IPS DF 4.7 (cell line): Measurements from ENCODE around the gene PRKCB.

Source experiments
- DNase-seq: peaks from one replicate; pipeline ENCODE4 v3.0.0-alpha.2; 2013; ENCODE audit warnings: low spot score; ENCODE audit errors: extremely low read depth

PRKCB gene

DNA sequence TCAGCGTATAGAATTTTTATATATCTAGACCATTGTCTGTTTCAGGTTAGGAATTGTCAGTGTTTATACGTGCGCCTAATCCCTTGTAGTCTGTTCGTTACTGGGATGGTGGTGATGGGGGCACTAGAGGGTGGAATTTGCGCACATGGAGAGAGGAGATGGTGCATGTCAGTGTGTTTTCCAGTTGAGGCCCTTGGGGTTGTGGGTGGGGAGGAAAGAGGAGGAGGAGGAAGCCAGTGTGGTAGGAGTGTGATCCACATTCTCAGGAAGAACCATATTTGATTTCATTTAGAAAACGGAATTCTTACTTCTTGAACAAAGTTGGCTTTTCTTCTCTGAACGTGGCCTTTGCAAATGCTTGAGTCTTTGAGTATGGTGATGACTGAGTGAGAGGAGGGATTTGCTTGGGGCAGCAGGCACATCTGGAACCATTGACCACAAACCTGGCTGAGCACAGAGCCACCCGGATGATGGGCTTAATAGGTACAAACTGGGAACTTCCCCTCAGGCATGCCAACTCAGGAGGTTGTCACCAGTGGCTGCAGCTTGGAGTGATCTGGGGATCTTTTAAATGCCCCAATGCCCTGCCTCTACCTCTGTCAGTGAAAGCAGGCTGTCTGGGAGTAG, 98.9 kb downstream of the PRKCB start:
- DNase-seq, result no peak

DNA sequence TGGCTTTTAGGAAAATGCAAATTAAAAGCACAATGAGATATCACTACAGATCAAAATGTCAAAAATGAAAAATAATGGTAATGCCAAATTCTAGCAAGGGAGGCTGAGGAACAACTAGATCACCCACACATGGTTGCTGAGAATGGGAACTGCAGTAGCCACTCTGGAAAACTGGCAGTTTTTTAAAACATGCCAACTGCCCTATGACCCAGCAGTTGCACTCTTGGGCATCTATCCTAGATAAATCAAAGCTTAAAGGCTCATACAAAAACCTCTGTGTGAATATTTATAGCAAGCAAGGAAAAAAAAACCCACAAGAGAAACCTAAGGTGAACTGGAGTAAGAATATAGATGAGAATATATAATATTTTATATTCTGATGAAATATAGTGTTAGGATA, 104.3 kb downstream of the PRKCB start:
- DNase-seq, result no peak

DNA sequence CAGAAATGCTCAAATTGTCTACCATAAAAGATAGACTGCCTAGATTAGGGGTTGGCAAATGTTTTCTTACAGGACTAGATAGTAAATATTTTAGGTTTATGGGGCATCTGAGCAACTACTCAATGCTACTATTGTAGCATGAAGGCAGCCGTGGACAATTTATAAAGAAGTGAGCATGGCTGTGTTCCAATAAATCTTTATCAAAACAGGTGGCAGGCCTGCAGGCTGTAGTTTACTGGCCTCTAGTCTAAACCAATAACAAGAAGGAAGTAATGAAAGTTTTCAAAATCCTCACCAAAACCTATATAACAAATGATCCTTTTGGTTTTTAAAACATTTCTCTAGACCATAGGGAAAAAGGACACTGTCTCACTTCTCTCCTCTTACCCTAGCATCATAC, 105.2 kb downstream of the PRKCB start:
- DNase-seq, result no peak

DNA sequence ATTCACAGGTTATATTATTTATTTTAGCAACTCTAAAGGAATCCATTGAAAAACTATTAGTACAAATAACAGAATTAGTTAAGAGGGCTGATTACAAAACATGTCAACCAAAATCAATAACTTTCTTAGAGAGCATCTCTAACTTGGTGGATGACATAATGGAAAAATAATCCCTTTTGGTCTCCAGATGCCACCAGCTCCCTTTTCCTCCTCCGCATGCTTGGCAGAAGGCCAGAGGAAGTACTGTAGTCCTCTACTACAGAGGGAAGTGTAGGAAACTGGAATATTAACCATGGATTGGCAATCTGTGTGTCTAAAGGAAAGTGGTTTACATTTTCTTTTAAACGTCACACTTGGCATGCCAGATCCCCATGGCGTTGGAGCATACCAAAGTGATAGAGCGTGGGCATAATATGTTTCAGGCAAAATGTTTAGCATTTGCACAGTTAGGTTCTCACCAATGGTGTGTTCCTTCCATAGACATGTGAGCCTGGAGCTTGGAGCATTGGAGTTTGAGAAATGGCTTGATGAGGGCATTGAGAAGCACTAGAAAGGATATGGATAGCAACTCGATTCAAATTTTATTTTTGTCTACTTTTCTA, 106.3 kb downstream of the PRKCB start:
- no peak for DNase-seq

DNA sequence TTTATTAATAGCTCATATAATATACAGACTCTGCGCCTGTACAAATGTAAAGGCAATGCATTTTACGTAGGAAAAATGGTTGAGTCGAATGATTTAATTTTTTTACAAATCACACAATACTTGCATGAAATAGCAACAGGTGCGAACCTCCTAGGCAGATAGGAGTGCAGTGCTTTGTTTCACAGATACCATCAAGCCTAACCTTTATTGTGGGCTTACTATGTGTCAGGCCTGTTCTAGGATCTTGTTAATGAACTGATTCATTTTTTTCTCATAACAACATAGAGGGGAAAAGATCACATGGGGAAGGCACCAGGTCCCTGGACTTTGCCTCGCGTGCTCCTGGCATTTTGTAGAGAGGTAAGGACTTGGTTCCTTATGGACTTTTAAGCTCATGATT, 107.8 kb downstream of the PRKCB start:
- no peak for DNase-seq

DNA sequence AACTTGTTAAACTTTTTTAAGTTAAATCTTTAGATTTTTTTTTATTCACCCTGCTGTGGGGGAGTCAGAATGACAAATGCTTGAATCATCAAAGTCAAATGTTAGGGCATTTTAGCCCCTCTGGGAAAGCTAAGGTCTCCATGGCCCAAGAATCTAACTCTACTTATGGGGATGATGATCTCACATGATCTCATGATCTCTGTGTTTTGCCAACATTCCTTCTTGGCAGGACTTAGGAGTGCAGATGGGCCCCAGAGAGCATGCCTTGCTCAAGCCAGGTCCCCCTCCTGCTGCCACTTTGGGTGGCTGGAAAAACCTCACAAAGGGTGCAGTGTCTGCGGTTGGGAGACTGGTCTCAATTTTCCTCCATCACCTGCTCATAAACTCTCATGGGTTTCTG, 108.6 kb downstream of the PRKCB start:
- DNase-seq, result no peak

DNA sequence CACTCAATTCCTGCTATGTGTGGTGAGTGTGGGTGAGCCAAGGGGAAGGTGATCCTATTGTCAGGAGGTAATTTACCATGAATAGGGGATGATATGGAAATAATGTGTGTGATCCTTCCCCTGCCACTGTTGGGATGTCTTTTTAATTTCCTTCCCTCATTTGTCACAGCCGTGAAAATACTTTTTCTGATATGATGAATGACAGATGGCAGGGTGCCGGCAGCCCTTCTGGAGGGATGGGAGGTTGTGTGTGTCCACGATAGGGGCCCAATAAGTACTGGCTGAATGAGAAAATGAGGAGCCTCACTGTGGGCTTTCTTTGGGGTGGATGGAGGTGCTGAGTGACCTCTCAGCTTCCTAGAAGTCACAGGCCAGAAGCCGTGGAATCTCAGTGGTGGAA, 109.5 kb downstream of the PRKCB start:
- DNase-seq, result no peak

DNA sequence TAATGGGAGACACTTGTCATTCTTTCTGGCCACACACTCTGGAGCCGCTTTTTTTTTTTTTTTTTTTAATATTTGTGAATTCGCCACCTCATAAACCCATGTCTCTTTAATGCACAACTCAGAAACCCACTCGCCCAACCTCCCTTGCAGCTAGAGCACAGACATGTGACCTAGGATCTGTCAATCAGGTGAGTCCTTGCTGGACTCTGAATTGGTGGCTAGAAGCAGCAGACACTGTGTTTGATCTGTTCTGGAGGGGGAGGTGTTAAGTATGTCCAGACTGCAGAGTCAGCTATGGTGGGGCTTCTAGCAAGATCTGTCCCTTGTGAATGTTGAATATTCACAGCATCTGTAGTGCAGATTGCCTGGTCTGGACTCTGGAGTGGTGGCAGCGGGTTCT, 112.1 kb downstream of the PRKCB start:
- DNase-seq, result no peak

DNA sequence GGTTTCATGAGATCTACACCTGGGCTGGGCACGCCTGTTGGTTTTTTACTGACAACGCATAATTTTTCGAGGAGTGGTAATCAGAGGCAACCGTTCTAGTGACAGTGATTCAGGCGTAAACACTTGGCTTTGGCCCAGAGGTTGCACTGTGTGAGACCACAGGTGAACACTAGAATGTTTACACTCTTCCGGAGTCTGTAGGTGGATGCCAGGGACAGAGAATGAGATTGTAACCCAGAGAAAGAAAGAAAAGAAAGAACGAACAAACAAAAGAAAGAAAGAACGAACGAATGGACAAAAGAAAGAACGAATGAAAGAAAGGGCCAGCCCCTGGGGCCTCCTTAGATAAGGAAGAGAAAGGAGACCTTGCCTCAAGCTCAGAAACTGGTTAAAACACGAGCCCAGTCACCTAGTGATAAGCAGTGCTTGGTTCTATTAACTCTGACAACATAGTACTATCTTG, 113.2 kb downstream of the PRKCB start:
- no peak for DNase-seq

DNA sequence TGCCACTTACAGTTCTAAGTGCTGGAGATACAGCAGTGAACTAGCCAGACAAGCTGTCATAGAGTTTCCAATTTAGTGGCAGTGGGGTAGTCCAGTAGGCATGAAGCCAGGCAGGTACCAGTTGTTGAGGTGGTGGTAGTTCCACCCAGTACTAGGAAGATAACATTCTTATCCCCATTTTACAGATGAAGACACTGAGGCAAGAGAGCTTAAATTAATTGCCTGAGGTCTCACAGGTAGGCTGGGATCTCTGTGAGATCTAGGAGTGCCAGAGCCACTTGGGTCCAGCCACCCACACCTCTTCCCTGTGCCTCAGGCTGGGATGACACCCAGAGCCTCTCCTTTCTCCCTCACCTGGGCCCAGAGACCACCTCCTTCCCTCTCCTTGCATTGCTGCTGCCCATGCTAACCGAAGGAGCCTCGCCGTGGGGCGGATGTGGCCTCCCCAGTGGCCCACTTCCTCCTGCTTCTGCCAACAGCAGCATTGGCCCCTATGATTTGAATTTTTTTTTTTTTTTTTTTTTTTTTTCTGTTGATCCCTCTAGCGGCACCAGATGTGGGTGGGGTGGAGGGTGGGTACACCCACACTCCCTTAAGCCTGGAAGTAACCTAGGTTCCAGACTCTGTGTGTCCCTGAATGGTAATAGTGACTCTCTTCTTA, 114.0 kb downstream of the PRKCB start:
- no peak for DNase-seq

DNA sequence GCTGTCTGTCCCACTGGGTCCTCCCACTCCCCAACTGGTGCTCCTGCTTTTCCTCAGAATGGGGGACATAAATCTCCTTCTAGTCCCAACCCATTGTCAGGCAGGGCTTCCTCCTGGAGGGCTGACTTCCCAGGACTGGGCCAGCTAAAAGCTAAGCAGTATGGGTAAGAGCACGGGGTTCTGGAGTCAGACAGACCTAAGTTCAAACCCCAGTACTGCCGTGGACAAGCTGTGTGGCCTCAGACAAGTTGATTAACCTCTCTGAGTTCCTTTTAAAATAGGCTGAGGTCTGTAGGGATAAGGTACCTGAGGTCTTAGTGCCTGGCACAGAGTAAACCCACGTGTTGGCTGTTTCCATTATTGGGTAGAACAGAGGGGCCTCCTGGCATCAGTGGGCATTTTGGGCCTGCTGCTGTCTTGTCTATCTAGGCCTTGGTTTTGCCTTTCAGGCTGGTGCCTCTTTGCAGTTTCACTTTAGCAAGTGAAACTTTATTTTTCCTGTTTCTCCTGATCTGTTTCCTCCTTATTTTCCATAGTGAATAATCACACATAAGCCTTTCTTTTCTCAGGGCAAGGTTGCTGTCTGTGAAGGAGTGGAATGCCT, 114.6 kb downstream of the PRKCB start:
- no peak for DNase-seq

DNA sequence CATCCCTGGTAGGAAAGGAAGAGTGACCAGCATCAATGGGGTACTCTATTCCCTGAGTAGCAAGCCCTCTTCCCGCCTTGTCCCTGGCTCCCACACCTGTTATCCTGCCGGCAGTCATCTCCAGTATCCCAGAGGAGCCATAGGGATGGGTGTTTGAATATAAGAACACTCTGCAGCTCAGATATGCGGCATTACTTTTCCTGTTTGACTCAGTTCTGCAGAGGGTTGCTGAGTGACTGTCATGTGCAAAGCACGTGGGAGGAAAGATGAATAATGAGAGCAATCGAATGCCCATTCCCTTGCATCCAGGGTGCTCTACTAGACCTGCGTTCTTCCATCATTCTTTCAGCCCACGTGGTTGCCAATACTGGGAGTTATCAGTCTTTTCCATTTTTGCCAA, 115.1 kb downstream of the PRKCB start:
- DNase-seq, result no peak

DNA sequence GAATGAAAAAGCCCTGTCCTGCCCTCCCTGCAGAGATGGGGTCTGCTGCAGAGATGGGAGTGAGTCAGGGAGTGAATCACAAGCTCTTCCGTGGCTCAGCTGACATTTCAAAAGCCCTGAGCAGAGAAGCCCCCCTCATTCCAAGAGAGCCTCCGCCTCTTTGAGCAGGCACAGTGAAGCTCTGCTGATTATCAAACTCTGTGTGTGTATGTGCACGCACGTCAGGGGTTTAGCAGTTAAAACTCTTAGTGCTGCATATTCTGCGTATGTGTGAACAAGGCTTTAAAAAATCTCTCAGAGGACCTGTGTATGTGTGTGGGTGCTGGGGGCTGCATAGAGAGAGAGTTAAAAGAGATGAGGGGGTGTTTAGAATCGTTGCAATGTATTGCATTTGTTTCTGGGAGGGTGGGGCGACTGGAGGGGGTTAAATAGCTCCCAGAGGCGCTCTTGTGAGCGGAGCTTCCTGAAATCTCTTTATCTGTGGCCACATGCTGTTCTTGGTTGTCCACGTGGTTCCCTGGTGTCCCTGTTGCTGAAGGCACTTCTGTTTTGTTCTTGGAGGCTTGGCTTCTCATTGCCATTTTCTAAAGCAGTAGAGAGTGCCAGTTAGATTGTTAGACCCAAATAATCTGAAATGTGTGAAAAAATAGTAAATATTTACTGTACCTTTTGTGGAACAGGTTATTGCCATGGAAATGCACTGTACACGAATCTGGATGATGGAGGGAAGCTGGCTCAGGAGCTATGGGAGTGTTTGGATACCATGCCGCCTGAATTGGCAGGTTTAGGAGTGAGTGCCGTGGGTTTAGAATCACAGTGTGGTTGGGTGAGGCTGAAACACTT, 116.6 kb downstream of the PRKCB start:
- no peak for DNase-seq

DNA sequence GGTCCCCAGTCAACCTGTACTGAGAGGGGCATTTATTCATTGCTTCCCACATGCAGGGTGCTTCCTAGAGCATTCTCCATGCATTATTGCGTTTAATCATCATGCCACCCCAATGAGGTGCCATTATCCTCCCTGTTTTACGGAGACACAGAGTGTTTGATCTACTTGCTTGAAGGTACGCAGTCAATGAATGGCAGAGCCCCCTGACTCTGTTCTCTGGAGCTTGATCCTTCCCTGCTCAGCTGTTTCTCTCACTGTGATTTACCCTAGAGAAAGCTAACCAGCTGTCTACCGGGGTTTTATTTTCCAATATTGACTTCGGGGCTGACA, 117.2 kb downstream of the PRKCB start:
- DNase-seq, result no peak

DNA sequence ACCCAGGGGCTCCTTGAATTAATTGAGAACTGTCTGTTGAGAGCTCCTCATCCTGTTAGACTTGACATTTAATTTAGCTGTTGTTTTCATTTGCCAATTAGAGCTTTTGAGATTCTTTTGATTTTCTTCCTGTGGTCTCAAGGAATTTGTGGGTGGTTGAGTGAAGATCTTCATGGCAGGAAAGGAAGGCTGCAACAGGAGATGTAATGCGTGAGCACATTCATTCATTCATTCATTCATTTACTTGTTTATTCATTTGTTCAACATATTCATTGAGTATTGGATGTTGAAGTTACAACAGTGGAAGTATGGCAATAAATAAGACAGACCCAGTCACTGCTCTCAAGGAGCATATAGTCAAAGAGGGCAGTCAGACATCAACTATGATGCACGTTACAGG, 117.7 kb downstream of the PRKCB start:
- no peak for DNase-seq

DNA sequence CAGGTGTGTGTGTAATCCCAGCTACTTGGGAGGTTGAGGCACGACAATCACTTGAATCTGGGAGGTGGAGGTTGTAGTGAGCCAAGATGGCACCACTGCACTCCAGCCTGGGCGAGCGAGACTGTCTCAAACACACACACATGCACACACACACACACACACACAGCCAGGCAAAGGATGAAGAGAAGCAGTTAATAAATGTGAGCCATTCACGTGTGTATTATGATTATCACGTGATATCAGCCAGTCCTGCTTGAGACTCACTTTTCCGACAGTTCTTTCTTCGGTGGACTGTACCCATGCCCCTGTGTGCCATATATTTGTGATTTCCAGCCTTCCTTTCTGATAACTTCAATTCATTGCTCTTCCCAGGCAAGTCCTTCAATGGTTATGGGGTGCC, 119.3 kb downstream of the PRKCB start:
- no peak for DNase-seq

DNA sequence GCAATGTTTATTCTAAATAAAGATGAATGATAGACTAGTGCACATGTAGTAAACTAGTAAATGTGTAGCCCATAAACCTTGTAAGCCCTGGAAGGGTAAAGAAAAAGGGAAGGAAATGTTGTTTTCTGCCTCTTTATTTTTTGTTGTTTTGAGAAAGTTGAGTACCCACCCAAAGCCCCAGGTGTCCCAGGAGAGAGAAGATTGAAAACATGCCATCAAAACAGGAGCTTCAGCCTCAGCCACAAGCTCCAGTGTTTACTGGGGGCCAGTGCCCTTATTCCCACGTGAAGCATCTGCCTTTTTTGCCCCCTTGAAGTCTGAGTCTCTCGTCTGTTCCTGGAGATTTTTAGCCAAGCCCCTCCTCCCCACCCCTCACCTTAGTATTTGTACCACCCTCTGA, 121.5 kb downstream of the PRKCB start:
- DNase-seq, result no peak

DNA sequence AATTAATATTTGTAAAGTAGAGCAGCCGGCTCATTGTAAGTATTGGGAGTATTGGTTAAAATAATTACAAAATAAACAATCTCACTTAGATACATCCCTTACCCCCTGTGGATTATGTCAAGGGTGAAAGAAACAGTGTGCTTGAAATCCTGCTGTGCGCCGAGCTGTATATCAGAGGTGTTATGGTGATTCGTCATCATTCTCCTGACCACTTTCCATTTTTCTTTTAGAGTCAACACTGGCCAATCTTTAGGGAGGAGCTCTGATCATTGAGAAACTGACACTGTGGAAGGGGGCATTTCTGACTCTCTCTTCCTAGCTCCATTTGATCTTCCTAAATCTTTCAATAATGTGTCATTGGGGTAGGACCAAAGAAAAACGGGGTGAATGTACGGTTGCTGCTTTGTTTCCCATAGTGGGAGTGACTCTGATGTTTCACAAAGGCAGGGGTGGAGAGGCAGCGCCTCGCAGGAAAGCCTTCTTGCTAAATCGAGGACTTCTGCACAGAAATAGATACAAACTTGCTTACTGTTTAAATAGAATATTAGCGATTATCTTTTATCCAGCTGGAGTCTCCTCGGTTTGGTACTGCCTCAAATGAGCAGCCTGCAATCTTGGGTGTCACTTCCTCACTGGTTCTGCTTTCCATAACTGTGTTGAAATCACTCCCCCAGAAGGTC, 123.4 kb downstream of the PRKCB start:
- DNase-seq, result no peak

DNA sequence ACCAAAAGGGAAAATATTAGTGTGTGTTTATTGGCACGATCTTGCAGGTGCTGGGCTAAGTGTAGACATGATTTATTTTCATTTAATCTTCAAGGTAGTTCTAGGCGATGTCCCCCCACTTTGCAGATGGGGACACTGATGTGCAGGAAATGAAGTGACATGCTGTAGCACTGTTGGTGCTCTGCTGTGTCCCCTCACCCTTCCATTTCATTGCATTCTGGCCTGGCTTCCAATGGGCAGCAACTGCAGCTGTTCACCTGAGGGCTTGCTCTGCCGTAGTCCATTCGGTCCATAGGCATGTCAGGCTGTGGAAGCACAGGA, 123.9 kb downstream of the PRKCB start:
- no peak for DNase-seq

DNA sequence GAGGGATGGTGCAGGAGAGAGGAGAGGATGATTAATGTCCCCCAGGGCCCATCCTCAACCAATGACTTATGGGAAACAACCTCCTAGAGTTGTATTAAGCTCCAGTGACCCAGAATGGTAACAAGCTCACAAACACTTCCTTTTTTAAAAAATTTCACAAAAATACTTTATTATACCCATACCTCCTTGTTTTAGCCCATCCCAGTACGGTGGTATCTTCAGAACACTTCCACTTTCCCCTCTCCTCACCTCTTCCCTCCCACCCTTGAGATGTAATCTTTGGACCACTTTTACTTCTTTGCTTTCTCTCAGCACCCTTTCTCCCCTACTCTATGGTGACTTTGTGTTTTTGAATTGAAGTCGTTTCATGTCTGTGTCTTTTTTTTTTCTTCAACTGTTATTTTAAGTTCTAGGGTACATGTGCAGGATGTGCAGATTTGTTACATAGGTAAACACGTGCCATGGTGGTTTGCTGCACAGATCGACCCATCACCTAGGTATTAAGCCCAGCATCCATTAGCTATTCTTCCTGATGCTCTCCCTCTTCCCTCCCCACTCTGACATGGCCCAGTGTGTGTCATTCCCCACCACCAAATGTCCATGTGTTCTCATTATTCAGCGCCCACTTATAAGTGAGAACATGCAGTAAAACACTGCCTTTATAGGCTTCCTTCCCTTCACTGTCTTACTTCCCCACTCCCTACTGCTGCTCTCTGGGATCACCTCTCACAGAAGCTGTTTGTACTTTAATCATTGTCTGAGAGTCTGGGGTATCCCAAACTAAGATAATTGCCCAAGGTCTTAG, 124.5 kb downstream of the PRKCB start:
- no peak for DNase-seq

DNA sequence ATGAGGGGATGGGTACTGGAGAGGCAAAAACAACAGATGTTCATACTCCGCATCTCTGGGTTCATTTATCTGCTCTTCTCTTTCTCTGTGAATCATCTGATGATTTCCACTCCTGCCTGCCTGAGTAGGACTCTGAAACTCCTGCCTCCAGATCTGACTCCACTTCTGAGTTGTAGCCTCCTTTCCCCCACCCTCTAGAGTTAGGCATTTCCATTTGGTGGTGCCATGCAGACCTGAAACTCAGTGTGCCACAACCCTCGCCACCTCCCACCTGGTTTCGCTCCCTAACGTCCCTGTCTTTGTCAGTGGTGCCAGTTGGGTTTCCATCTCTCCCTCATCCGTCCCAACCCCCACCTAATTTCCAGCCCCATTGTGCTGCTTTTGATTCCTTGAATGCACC, 126.2 kb downstream of the PRKCB start:
- DNase-seq, result no peak
